ENCODE data around the gene CCDC90B.
A peak's percentile ranks its signal among the peaks of the same experiment; 100 is the strongest.
"Not testable (repeated sequence)": the region's sequence is repeated elsewhere in the genome, so short reads cannot be mapped to it uniquely, and the experiment has no call there.

CCDC90B gene, protein sequence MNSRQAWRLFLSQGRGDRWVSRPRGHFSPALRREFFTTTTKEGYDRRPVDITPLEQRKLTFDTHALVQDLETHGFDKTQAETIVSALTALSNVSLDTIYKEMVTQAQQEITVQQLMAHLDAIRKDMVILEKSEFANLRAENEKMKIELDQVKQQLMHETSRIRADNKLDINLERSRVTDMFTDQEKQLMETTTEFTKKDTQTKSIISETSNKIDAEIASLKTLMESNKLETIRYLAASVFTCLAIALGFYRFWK

DNA sequence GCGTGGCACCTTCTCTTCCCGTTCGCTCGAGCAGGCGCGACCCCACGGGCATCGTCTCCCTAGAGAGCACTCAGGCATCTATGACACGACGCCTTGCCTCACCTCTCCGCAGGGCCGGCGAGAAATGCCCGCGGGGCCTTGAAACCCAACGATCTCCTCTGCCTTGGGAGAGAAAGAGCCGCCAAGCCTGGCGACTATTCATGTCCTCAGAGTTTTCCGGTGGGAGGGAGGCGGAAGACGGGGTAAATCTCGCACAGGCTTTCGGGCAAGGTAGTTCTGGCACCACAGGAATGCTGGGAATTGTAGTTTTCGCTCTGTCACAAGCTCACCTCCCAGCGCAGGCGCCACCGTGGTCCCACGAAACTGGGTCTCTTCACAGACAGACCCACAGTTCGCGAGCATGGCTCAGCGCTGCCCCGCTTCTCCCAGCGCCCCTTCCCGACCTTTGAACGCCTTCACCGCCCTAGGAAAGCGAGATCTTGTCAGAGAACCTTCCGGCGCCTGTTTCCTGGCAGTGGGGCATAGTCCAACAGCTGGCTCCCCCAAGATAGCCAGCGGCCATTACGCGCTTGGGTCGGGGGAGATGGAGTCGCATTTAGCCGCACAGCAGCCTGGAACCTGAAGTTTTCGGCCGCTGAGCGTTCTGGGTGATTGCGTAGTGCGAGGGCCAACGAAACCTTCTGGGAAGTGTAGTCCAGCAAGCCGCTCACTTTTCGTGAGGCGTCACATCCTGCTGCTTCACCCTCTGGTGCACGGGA is at the start of gene CCDC90B:
CCDC90B (minus strand) TSS at position 597 of the 758 bp plus-strand sequence; CDS start at position 202, 395 bp downstream.
- DNase-seq (ENCODE audit: extremely low read depth in 1 of 2, low read depth in 1 of 2), result peak; percentile 80

DNA sequence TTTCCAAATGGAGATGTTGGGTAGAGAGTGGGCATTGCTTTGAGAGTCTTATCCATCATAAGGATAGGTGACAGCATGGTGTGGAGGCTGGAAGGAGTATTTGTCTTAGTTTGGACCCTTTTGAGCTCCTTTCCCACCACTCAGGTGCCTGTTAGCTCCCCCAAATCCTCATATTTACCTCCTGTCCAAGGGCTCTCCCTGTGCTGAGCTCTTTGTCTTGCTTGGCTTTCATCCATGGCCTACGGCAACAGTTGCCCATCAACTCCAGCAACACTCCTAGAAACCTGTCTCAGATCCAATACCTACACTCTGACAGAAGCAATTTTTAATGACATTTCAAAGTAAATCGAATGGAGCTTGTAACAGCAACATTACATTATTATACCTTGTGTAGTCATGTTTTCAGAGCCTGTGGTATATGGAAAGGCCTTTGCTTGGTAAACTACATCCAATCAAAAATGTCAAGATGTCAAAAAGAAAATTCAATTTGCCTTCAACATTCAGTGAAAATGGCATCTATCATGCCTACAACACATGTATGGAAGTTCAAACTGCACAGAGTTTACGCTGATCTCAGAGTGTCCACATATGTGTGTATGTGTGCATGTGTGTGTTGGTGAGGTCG is 49.4 kb upstream of the CCDC90B start:
- DNase-seq (ENCODE audit: extremely low read depth in 1 of 2, low read depth in 1 of 2), result no peak

DNA sequence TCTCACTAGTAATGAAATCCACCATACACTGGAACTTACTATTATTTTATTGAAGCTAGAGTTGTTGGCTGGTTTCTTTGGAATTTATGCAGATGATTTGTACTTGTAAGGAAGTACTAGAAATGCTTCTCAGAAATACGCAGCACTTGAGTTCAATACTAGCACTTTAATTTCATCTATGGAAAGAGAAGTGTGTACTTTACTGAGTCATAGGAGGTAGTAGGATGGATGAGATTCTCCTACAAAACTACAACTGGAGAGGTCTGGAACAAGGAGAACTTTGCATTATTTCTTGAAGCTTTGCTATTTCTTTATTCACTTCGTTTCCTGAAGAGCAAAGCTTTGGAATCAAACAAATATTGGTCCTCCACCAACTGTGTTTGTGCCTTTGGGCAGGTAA is 44.1 kb upstream of the CCDC90B start:
- no peak for DNase-seq (ENCODE audit: extremely low read depth in 1 of 2, low read depth in 1 of 2)

DNA sequence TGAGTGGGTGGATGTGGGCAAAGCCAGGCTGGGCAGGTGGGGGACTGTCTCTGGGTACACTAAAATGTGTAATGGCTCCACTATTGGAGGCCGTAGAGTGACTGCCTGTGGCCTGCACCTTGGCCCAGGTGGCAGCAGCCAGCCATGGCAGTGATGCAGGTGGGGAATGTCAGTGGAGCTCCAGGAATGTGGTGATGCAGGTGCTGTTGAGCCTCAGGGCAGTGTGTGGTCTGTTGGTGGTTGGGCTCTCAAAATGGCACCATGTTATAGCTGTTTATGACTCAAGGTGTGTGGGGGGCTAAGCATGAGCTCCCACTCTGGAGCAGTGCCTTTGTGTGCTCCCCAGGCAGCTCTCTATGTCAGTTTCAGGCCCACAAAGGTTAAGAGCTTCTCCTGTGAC is 40.2 kb upstream of the CCDC90B start:
- no peak for DNase-seq (ENCODE audit: extremely low read depth in 1 of 2, low read depth in 1 of 2)

DNA sequence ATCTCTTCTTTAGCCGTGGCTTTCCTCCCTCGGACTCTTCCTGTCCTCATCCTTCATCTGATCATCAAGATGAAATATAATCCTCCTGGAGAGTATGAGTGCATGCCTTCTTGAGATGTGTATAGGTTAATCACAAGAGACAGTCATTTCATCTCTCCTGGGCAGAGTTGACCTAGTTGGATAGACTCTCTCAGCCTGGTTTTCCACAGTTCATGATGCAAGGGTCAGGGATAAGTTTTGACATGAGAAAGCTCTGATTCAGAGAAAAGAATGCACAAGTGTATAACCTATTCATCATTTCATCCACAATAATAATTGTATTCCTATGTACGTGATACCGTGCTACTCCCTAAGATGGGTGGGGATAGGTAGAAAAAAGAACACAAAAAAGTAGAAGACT is 33.2 kb upstream of the CCDC90B start:
- DNase-seq (ENCODE audit: extremely low read depth in 1 of 2, low read depth in 1 of 2), result no peak

DNA sequence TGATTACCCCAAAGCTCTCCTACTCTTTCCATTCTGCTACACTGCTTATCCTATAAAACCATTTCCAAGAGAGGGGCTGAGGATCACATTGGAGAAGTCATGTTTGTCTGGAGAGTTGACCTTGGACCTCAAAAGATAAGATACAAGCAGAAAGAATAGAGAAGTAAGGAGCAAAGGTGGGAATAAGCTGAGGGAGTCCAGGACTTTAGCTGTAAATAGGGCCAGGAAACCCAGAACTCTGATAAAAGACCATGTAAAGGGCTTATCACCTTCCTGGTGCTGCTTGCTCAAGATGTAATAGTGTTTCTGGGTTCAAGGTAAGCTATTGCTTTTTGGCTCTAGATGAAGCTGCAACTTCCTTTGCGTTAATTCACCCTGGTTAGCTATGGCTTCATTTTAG is 32.8 kb upstream of the CCDC90B start:
- no peak for DNase-seq (ENCODE audit: extremely low read depth in 1 of 2, low read depth in 1 of 2)

DNA sequence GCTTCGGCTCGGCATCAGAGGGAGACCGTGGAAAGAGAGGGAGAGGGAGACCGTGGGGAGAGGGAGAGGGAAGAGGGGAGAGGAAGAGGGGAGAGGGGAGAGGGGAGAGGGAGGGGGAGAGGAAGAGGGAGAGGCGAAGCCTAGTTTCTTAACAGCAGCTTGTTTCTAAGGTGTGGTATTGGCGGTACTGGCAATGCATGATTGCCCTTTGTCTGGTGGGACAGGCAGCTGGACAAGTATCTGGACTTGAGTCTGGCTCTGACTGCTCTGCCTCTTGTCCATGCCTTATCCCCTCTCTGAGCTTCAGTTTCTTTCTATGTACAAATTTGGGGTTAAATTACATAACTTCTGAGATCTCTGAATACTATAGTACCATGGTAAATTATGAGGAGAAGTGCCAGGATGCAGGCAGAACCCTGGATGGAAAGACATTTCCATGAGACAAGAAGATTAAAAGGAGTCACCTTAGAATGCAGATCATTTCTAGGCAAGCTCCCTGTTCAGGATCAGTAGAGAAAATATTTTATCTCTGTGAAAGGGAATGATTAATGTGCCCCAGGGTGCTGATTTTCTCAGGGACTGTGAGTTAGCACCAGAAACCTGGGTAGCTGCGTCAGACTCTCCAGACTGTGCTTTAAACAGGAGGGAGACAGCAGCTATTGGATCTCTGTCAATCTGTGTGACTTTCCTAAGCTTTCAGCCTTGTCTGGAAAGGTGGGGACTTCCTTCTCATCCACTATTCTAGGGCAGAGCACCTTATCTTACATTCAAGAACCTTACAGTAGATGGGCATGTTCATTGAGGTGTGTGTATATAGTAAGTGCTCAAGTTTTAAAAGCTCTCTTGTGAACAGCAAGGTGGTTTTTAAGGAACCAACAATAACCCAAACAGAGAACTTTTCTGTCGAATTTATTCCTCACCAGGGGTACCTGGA is 31.9 kb upstream of the CCDC90B start:
- DNase-seq (ENCODE audit: extremely low read depth in 1 of 2, low read depth in 1 of 2), result no peak

DNA sequence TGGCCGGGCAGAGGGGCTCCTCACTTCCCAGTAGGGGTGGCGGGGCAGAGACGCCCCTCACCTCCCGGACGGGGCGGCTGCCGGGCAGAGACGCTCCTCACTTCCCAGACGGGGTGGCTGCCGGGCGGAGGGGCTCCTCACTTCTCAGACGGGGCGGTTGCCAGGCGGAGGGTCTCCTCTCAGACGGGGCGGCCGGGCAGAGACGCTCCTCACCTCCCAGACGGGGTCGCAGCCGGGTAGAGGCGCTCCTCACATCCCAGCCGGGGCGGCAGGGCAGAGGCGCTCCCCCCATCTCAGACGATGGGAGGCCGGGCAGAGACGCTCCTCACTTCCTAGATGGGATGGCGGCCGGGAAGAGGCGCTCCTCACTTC is 30.7 kb upstream of the CCDC90B start:
- not testable (repeated sequence) for DNase-seq (ENCODE audit: extremely low read depth in 1 of 2, low read depth in 1 of 2)

DNA sequence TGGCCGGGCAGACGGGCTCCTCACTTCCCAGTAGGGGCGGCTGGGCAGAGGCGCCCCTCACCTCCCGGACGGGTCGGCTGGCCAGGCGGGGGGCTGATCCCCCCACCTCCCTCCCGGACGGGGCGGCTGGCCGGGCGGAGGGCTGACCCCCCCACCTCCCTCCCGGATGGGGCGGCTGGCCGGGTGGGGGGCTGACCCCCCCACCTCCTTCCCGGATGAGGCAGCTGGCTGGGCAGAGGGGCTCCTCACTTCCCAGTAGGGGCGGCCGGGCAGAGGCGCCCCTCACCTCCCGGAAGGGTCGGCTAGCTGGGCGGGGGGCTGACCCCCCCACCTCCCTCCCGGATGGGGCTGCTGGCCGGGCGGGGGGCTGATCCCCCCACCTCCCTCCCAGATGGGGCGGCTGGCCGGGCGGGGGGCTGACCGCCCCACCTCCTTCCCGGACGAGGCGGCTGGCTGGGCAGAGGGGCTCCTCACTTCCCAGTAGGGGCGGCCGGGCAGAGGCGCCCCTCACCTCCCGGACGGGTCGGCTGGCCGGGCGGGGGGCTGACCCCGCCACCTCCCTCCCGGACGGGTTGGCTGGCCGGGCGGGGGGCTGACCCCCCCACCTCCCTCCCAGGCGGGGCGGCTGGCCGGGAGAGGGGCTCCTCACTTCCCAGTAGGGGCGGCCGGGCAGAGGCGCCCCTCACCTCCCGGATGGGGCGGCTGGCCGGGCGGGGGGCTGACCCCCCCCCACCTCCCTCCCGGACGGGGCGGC is 30.2 kb upstream of the CCDC90B start:
- DNase-seq (ENCODE audit: extremely low read depth in 1 of 2, low read depth in 1 of 2), result not testable (repeated sequence)

DNA sequence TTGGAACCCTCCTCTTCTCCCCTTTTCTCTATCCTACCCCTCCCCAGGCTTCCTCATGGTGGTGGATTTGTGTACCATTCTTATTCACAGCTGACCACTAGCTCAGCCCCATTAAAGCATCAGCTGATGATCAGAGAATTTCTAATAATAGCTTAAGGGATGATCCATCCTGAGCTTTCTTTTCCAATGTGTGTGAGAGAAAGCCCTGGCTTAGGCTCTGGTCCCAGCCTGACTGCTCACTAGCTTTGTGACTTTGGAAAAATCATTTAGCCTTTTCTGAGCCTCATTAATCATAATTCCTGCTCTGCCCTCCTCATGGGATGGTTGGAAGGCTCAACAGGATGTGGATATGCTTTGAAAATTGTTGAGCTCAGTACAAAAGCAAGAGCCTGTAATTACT is 26.3 kb upstream of the CCDC90B start:
- DNase-seq (ENCODE audit: extremely low read depth in 1 of 2, low read depth in 1 of 2), result no peak

DNA sequence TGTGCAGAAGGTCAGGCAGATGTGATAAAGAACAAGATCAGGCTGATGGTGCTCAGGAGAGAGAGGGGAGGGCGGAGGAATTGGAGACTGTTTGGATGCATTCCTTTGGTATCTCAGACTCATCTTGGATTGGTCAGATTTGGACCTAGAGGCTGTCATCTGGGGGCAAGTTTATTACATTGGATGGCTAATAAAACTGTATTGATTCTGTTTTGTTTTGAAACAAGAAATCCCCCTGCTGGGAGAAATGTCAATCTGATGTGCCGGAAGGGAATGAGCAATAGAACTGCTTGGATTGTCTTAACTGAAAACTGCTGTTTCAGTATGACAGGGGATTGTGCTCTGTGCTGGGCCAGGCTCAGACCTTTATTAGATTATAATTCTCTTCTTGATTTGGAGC is 25.5 kb upstream of the CCDC90B start:
- no peak for DNase-seq (ENCODE audit: extremely low read depth in 1 of 2, low read depth in 1 of 2)

DNA sequence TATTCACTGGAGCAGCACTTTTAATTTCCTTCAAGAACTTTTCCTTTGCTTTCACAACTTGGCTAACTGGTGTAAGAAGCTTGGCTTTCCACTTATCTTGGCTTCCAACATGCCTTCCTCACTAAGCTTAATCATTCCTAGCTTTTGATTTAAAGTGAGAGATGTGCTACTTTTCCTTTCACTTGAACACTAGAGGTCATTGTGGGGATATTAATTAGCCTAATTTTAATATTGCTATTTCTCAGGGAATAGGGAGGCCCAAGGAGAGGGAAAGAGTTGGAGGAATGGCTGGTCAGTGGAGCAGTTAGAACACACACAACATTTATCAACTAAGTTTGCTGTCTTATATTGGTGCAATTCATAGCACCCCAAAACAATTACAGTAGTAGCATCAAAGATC is 24.6 kb upstream of the CCDC90B start:
- DNase-seq (ENCODE audit: extremely low read depth in 1 of 2, low read depth in 1 of 2), result no peak

DNA sequence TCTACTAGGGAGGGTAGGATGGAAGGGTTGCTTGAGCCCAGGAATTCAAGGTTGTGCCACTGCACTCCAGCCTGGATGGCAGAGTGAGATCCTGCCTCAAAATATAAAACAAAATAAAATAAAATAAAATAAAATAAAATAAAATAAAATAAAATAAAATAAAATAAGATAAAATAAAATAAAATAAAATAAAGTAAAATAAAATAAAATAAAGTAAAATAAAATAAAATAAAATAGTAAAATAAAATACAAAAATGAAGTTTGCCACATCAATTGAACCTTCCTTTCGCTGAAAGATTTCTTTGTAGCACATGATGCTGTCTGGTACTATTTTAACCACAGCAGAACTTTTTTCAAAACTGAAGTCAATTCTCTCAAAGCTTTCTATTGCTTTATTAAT is 22.4 kb upstream of the CCDC90B start:
- not testable (repeated sequence) for DNase-seq (ENCODE audit: extremely low read depth in 1 of 2, low read depth in 1 of 2)

DNA sequence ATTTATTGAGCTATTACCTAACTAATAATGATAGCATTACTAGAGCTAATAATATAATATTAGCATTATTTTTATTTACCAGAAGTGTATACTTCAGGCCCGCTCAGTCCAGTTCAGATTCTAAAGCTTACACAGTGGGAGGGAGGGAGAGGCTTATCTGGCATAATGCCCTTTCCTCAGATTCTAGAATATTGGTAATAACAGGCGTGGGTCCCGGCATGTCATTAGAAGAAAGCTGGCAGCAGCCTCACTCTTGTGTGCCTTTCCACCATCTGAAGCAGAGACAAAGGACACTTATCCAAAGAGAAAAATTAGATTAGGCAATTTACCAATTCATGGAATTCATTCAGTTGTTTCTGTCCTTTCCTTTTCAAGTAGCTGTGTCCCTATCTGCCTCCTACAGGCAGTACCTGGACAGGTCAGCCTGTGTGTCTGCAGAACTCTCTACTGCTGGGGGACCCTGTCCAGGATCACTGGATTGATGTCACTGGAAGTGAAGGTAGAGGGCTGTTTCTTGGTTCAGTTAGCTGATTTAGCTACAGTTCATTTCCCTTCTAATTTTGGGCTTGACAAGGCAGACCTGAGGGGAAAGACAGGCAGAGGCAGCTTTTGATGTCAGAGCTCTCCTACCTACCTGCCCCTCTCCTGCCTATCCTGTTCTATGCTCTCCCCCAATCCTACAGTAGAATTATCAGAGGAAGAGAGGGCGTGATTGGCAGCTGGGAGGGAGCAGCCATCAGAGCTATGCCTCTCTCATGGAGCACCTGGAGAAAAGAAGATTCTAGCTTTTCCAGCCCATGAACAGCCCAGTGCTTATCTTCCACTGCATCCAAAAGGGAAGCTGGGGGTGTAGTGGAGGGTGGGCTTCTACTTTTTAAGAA is 20.3 kb upstream of the CCDC90B start:
- no peak for DNase-seq (ENCODE audit: extremely low read depth in 1 of 2, low read depth in 1 of 2)

DNA sequence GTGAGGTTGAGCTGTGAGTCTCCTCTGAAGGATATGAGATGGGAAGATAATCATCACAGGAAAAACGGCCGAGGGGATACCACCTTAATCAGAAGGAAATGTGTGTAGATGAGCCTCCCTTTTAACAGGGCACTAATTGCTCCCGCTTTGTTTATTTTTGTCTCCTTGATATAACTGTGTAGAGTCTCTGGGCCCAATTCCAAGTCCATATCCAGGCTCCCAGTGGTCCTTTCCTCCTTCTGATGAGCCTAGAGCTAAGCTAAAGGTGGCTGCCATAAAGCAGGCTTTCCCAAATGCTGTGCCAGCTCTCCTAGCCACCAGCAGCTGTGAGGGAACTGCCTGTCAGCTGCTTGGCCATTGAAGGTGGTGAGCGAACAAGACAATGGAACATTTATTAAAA is 17.1 kb upstream of the CCDC90B start:
- DNase-seq (ENCODE audit: extremely low read depth in 1 of 2, low read depth in 1 of 2), result no peak

DNA sequence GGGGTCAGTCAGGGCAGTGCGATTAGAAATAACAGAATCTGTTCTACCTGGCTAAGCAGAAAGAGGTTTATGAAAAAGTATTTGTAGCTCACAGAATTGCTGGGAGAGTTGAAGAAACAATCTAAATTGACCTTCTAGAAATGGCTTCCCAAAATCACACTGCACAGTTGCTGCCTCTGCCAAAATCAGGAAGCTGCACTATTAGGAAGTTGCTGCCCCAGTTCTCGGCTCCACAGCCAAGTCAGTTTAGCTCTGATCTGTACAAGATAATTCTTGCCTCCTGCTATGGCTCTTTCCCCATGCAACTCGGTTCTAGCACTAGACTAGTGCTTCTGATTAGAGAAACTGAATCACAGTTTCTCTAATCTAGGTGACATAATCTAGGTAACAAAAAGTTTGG is 16.0 kb upstream of the CCDC90B start:
- no peak for DNase-seq (ENCODE audit: extremely low read depth in 1 of 2, low read depth in 1 of 2)

DNA sequence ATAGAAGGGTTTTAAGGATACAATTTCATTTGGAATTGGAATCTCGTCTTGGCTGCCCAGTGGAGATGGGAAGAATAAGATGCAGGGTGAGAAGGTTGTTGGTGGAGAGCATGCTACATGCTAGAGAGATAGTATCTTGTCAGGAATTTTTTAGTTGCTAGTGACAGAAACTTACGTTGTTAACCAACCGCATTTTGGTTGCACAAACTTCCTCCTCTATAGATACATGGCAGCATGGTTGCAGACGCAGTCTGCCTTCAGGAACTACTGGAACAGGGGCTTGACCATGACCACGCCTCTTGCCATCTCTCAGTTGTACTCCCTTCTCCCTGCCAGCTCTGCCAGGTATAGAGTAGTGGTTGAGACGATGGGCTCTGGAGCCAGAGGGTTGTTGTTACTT is 13.5 kb upstream of the CCDC90B start:
- DNase-seq (ENCODE audit: extremely low read depth in 1 of 2, low read depth in 1 of 2), result no peak

DNA sequence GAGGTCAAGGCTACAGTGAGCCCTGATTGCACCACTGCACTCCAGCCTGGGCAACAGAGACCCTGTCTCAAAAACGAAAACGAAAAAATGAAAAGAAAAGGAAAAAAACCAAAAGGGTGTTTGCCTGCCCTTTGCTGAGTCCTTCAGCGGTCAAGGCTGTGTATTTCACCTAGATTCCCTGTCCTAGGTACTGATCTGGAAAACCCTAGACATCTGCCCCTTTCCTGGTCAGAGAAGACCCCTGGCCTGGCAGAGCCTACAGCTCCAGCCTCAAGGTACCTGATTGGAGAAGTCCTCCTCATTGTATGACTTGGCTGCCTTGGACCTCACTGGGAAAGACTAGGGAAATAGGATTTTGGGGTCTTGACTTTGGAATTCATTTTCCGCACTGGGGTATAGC is 8.0 kb upstream of the CCDC90B start:
- no peak for DNase-seq (ENCODE audit: extremely low read depth in 1 of 2, low read depth in 1 of 2)

DNA sequence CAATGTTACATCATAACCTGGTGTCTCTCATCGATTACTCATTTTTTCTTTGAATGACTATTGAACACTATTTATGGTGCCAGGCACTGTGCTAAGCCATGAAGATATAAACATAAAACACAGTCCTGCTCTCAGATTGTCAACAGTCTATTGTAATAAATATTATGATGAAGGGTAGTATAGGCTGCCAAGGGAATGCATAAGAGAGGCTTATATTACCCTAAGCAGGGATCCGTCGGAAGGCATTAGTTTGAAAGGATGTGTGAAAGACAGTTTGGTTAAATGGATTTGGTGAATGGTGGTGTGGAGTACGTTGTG is 7.2 kb upstream of the CCDC90B start:
- no peak for DNase-seq (ENCODE audit: extremely low read depth in 1 of 2, low read depth in 1 of 2)

Measured in activated CD8-positive, alpha-beta memory T cell treated with anti-CD3 and anti-CD28 coated beads for 1 hour (primary cell).